Thymus (tissue), 11 donors: Measurements from ENCODE around the gene A2M. TPM values are rescaled to one million over a fixed set of nuclear protein-coding genes. Genes with fewer than 3 reads are reported as not detected.

Experiments used
- DNase-seq, 9 donors: peaks; one replicate each; pipeline ENCODE4 v3.0.0-alpha.2; 2013; ENCODE audit warnings: low spot score in 9 of 9, low read depth in 6 of 9, missing footprints in 1 of 9
- H3K27ac ChIP-seq, 2 donors: one replicate each; pipeline ENCODE4 v1.5.1; 2013; ENCODE audit warnings: control low read depth in 1 of 2, low read depth in 1 of 2, low read length in 1 of 2, mild to moderate bottlenecking in 1 of 2, moderate library complexity in 1 of 2
- H3K27me3 ChIP-seq, 2 donors: one replicate each; pipeline ENCODE4 v1.5.1; 2013; ENCODE audit warnings: low read length in 1 of 2; ENCODE audit not compliant: control insufficient read depth in 2 of 2, insufficient read depth in 1 of 2
- H3K36me3 ChIP-seq, 2 donors: one replicate each; pipeline ENCODE4 v1.5.1; 2013; ENCODE audit warnings: low read length in 1 of 2, mild to moderate bottlenecking in 1 of 2, moderate library complexity in 1 of 2; ENCODE audit not compliant: control insufficient read depth in 2 of 2, insufficient read depth in 2 of 2
- H3K4me1 ChIP-seq, 2 donors: one replicate each; pipeline ENCODE4 v1.5.1; 2013; ENCODE audit warnings: low read length in 2 of 2; ENCODE audit not compliant: control insufficient read depth in 2 of 2, insufficient read depth in 2 of 2
- H3K4me3 ChIP-seq, 2 donors: one replicate each; pipeline ENCODE4 v1.5.1; 2013; ENCODE audit warnings: low read length in 2 of 2, control low read depth in 1 of 2, mild to moderate bottlenecking in 1 of 2
- H3K9me3 ChIP-seq, 2 donors: one replicate each; pipeline ENCODE4 v1.5.1; 2013; ENCODE audit warnings: low read length in 1 of 2, mild to moderate bottlenecking in 1 of 2; ENCODE audit not compliant: control insufficient read depth in 2 of 2, insufficient read depth in 1 of 2
- WGBS: extraction: QIAGEN DNeasy Blood & Tissue Kit; methylation state at CpG from one replicate; pipeline ENCODE4 v1.1.7; 2013; 5-methylcytosine and 5-hydroxymethylcytosine counted together
- polyA plus RNA-seq: library from polyadenylated mRNA; stranded (reverse); fragments of 200-250 nt; gene quantifications from one replicate; pipeline ENCODE4 v1.2.3, GENCODE V29; 2013
- total RNA-seq: library from RNA; stranded (reverse); fragments of 120-200 nt; gene quantifications from one replicate; pipeline ENCODE4 v1.2.4, GENCODE V29; 2013
- donor health status: healthy.

Gene A2M
- total and polyA plus RNA-seq, 2 donors: 47.6 to 57.7 TPM

DNA sequence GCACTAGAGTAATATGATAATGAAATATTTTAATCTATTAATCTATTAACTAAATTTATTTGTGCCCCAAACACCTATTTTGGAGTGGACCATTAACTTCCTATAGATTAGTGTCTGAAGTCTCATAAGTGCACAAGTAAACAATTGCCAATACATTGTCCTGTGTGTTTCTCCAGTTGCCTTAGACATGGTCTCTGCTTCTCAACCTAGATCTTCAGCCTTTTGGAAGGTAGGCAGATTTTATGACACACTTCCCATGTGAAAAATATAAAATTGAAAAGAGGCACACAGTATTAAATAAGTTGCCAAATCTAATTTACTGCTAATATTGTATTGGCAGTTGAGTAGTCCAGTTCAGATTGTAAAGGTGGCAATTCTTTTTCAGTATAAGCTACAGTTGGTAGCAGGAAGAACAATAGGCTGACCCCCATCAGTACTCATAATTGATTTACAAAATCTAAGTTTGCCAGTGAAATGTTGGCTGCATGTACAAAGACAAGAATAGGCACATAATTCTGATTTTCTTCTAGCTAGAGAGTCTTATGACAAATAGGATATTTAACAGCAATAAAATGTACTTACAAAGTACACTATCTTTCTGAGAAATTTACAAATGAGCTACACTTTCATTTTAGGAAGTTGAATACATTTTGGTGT, 10.8 kb downstream of the A2M start:
- DNase-seq: no peak
- Histone ChIP-seq H3K4me1 (no peaks in the 10 kb centered on the region), H3K27me3 (no peaks in the 10 kb centered on the region), H3K9me3 (no peaks in the 10 kb centered on the region), H3K36me3 (no peaks in the 10 kb centered on the region), H3K27ac (no peak overlapping the region), H3K4me3 (no peak overlapping the region)

DNA sequence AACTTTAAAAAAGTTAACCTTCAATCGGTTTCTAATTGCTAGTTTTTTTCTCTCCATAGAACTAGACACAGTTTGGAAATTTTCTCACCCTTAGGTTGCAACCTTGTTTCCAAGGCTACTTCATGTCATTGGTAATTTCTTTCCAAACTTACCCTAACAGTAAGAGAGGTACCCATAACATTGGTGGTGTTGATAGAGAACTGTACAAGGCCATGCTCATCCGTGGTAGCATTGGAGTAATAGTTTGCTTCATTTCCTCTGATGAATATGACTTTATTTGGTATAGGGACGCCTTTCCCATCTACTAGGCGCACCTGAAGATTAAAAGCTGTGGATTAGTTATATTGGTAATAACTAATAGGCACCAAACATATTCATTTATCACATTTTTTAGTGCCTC, 11.6 kb downstream of the A2M start:
- Histone ChIP-seq H3K36me3 (no peaks in the 10 kb centered on the region), H3K4me3 (no peak overlapping the region), H3K27ac (no peak overlapping the region), H3K27me3 (no peaks in the 10 kb centered on the region), H3K4me1 (no peaks in the 10 kb centered on the region), H3K9me3 (no peaks in the 10 kb centered on the region)
- WGBS: 73% methylated on average over 4 of the region's 4 CpGs
- DNase-seq: no peak

DNA sequence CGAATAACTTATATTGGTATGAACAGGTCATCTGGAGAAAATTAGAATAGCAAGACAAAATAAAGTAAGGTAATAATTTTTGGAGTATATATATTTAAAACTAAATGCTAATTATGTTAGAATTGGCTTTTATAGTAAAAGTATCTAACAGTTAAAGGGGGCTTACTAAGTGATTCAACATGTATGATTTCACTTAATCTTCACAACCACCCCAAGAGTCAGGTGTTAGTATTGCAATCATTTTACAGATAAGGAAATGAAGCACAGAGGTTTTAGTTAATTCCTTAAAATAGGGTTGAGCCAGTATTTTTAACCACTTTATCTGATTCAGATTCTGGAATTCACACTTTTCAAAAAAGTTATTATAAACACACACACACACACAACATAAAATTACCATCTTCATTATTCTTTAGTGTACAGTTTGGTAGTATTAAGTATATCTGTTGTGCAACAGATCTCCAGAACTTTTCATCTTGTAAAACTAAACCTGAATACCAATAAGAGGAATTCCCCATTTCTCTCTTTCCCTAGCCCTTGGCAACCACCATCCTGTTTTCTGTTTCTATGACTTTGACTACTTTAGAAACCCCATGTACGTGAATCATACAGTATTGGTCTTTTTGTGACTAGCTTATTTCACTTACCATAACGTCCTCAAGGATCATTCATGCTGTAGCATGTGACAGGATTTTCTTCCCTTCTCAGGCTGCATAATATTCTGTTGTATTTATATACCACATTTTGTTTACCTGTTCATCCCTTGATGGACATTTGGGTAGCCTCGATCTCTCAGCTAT, 12.5 kb downstream of the A2M start:
- H3K4me3 ChIP-seq: no peak overlapping the region
- no peaks in the 10 kb centered on the region for H3K27me3 ChIP-seq
- DNase-seq: no peak
- WGBS: 94% methylated on average over 4 of the region's 4 CpGs
- no peak overlapping the region for H3K27ac ChIP-seq
- no peaks in the 10 kb centered on the region for H3K36me3 ChIP-seq
- H3K9me3 ChIP-seq: no peaks in the 10 kb centered on the region
- H3K4me1 ChIP-seq: no peaks in the 10 kb centered on the region

DNA sequence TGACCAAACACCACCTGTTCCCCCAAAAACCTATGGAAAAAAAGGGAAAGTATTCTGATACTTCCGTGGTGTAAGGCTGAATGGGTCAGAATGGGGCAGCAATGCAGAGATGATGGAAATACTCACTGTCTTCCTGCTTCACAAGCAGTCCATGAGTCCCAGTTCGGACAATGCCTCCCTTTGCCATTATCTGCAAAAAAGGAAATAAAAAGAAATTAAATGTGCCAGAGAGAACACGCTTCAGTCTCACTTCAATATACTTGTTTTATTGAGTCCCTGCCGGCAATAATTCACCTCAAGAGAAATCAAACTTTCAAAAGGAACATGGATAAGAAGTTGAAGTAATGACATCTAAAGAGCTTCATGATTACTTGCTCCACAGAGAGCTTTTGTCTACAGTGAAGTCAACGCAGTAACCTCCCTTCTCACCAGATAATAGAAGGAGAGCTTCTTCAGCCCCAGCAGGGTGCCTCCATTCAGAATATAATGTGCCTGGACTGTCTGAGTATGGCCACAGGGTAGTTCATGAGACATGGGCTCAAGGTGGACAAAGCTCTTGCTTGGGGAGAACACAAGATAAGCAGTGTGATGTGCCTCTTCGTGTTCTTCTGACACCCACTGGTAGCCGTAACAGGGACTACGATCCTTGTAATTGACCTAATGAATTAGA, 14.6 kb downstream of the A2M start:
- Histone ChIP-seq H3K27ac (no peak overlapping the region), H3K9me3 (no peaks in the 10 kb centered on the region), H3K4me1 (no peaks in the 10 kb centered on the region), H3K36me3 (no peaks in the 10 kb centered on the region), H3K4me3 (no peak overlapping the region), H3K27me3 (no peaks in the 10 kb centered on the region)
- no peak for DNase-seq
- WGBS: 86% methylated on average over 8 of the region's 8 CpGs

DNA sequence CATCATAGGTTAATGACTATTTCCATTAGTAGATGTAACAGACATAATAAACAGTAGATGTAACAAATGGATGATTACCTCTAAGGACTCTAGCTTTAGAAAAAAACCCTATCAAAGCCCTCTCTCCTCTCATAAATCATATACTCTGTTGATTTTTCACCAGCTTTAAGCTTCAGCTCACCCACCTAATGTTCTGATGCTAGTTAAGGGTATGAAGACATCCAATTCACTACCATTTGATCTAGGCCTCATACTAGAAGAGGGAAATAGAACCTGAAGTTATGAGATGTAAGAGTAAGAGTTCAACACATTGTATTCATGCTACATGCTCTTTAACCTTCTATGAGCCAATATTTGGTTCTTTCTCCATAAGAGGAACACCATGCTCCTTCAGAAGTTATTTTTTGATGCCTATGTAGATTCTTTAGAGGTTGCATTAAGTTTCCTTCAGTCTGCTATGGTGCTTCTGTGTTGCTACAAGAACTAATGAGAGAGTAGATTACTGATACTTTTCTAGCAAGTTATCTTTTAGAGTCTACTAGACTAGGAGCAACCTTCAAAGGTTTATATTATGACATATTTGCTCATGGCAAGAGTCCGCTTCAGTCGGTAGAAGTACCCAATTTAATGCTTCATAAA, 16.0 kb downstream of the A2M start:
- over 99% methylated on average over 2 of the region's 2 CpGs for WGBS
- H3K9me3 ChIP-seq: no peaks in the 10 kb centered on the region
- DNase-seq: no peak
- no peaks in the 10 kb centered on the region for H3K36me3 ChIP-seq
- H3K4me3 ChIP-seq: no peak overlapping the region
- H3K4me1 ChIP-seq: no peaks in the 10 kb centered on the region
- no peaks in the 10 kb centered on the region for H3K27me3 ChIP-seq
- no peak overlapping the region for H3K27ac ChIP-seq

DNA sequence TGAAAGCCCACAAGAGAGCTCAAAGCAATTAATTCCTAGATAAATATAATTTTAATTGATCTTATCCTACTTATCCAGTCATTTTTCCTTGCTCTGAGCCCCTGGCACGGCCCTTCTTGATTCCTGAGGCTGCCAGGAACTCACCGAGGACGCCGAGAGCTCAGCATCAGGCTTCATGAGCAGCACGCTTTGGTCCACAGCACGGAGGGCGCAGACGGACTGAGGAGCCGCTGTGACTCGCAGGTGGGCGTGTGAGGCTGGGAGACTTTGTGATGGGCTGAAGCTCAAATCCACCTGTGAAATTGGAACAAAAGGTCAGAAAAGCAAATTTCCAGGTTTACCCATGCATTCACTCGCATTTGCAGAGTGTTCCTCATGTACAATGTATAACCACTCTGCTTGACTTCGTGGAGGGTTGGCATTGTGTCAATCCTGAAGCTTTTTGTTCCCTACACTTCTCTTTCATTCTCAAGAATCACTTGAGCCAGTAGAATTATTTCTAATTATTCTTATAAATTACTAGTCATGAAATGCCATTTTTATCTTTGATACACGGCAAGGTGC, 17.2 kb downstream of the A2M start:
- no peak for DNase-seq
- Histone ChIP-seq H3K36me3 (no peaks in the 10 kb centered on the region), H3K27ac (no peak overlapping the region), H3K4me1 (no peaks in the 10 kb centered on the region), H3K4me3 (no peak overlapping the region), H3K9me3 (no peaks in the 10 kb centered on the region), H3K27me3 (no peaks in the 10 kb centered on the region)
- WGBS: 96% methylated on average over 14 of the region's 14 CpGs

DNA sequence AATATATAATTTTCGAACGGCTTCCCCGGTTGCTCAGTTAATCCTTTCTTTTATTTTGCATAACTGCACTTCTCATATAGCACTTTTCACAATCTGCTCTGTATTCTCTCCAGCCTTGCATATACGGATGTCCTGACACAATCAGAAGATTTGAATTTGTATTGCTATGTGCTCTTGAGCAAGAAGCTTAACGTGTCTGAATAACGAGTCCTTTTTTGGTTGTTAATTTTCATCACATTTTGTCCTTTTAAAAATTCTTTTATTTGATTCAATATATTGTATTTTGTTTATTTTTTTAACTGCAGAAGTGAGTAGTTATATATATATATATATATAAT, 17.6 kb downstream of the A2M start:
- WGBS: 98% methylated on average over 6 of the region's 6 CpGs
- no peaks in the 10 kb centered on the region for H3K36me3 ChIP-seq
- no peaks in the 10 kb centered on the region for H3K4me1 ChIP-seq
- H3K27me3 ChIP-seq: no peaks in the 10 kb centered on the region
- DNase-seq: no peak
- H3K4me3 ChIP-seq: no peak overlapping the region
- H3K9me3 ChIP-seq: no peaks in the 10 kb centered on the region
- H3K27ac ChIP-seq: no peak overlapping the region

DNA sequence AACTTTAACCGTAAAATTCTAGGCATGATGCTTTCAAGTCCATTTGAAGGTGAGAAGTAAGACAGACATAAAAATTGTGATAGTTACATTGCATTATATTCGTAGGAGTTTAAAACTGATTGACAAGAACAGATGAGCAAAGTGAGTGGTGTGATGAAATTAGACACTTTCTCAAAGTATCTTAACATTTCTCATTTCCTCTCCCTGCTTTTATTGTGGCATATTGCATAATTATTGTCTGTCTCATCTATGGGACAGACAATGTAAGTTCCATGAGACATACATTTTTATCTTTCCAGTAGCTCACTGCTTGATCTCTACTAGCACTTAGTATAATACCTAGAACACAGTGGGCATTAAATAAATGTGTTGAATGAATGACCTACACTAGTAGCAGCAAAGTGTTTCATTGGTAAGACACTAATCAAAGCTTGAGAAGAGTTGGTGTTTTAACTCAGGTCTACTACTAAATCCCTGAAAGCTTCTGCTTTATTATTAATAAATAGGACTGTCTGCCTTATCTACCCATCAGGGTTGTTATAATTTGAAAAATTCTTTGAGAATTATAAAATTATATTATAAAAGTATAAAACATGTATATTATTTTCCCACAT, 19.0 kb downstream of the A2M start:
- Histone ChIP-seq H3K27ac (no peak overlapping the region), H3K9me3 (no peaks in the 10 kb centered on the region), H3K4me1 (no peaks in the 10 kb centered on the region), H3K36me3 (no peaks in the 10 kb centered on the region), H3K4me3 (no peak overlapping the region), H3K27me3 (no peaks in the 10 kb centered on the region)
- 93% methylated on average over 2 of the region's 2 CpGs for WGBS
- DNase-seq: no peak
